ENCODE measurements around the gene INAFM2.

DNA sequence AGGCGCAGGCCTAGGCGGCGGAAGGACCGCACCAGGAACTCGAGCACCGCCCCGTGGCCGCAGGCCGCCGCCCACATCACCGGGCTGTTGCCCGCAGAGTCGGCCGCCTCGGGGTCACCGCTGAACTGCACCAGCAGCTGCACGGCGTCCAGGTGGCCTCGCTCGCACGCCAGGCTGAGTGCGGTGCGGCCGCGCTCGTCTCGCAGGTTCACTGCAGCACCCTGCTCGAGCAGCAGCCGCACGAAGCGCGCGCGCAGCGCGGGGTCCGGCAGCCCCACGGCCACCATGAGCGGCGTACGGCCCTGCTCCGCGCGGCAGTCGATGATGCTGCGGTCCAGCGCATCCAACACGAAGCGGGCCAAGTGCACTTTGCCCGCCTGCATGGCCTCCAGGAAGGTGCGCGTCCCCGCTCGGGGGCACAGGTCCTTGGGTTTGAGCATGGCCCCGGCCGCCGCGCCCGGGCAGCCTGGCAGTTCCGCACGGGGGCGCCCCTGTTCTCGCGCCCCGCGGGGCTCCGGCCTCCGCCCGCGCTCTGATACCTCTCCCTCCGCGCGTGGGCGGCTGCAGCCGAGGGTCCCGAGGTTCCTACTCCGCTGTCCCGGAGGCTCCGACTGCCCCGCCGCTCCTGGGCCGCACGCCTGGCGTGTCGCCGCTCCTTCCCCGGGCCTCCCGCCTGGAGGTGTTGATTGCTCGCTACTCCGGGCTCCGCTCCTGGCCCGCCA, 41.2 kb upstream of the INAFM2 start:
- TF ChIP-seq CTCF (IDR thresholded peaks at IDR 0.05; ENCODE audit: low read depth, low read length, poor library complexity, severe bottlenecking) (peak; percentile 75), EZH2phosphoT487 (IDR thresholded peaks at IDR 0.05; ENCODE audit: borderline replicate concordance, low read length) (no peak)
